NB4 (cell line): ENCODE measurements around the gene TOR1A.

Experiments used
- CTCF ChIP-seq: IDR thresholded peaks from one replicate; pipeline ENCODE4 v1.5.1; 2012; ENCODE audit warnings: low read depth, low read length
- POLR2A ChIP-seq: IDR thresholded peaks from 2 replicates; pipeline ENCODE4 v1.6.1; 2011; ENCODE audit warnings: mild to moderate bottlenecking; ENCODE audit not compliant: insufficient read length; ENCODE audit errors: extremely low read depth

GRCh38 chr9:129863059-129863690 lies 39.2 kb upstream of the TOR1A start:
- TF ChIP-seq CTCF: no peak
- no peak for TF ChIP-seq POLR2A
